ENCODE measurements around the gene NOX1.

- TF ChIP-seq CTCF (IDR thresholded peaks at IDR 0.05) (no peak), POLR2A (IDR thresholded peaks at IDR 0.05) (no peak)
Observed at GRCh38 chrX:100915562-100915961, 41.4 kb upstream of the NOX1 start.

All from adrenal gland (tissue), 5 donors.